Left ventricle myocardium inferior (tissue), 1 donor: ENCODE results near the gene WNT2. TPM values are rescaled to one million over a fixed set of nuclear protein-coding genes. Genes with fewer than 3 reads are reported as not detected.

ENCODE experiments used
- DNase-seq: peaks from one replicate; pipeline ENCODE4 v3.0.0-alpha.2; 2020
- H3K27ac ChIP-seq: fragments of 200-600 bp; replicated peaks from 2 replicates; pipeline ENCODE4 v1.8.0; 2021
- H3K27me3 ChIP-seq: fragments of 200-600 bp; 2 replicates; pipeline ENCODE4 v1.8.0; 2021; ENCODE audit warnings: low read depth
- H3K36me3 ChIP-seq: fragments of 200-600 bp; 2 replicates; pipeline ENCODE4 v1.8.0; 2021
- H3K4me1 ChIP-seq: fragments of 200-600 bp; 2 replicates; pipeline ENCODE4 v1.8.0; 2021
- H3K4me3 ChIP-seq: fragments of 200-600 bp; 2 replicates; pipeline ENCODE4 v1.8.0; 2021; ENCODE audit warnings: mild to moderate bottlenecking, moderate library complexity
- H3K9me3 ChIP-seq: fragments of 200-600 bp; replicated peaks from 2 replicates; pipeline ENCODE4 v1.8.0; 2021
- CTCF ChIP-seq: fragments of 200-600 bp; IDR thresholded peaks from 2 replicates; pipeline ENCODE4 v1.8.0; 2021; ENCODE audit warnings: antibody characterized with exemption, mild to moderate bottlenecking, borderline replicate concordance
- intact Hi-C: fragments of 100-400 bp; cut with micrococcal nuclease; formaldehyde crosslinking; loops from one replicate; pipeline ENCODE4 v1.11.0; 2022
- total RNA-seq: library from RNA; stranded (reverse); fragmentation: NEBNext Ultra II Directional; extraction: Animal tissue kit (Norgen Biotek cat#: 25700); gene quantifications from one replicate; pipeline ENCODE4 v1.2.1, GENCODE V29; 2021
- donor health status: DM: no; HTN: yes; CAD: no; lungs with severe emphysema.

WNT2 gene
- total RNA-seq, 1 donor from 2014 or later: 0.14 TPM

GRCh38 chr7:117284692-117285091 lies 38.2 kb downstream of the WNT2 start:
- intact Hi-C loops: no loop called here
- Histone ChIP-seq H3K9me3 (no peaks in the 10 kb centered on the region), H3K4me1 (no peaks in the 10 kb centered on the region), H3K27me3 (no peaks in the 10 kb centered on the region), H3K4me3 (no peak overlapping the region), H3K36me3 (no peaks in the 10 kb centered on the region), H3K27ac (no peak overlapping the region)
- TF ChIP-seq CTCF: no peak
- DNase-seq: no peak

GRCh38 chr7:117283779-117284178 lies 39.1 kb downstream of the WNT2 start:
- Histone ChIP-seq H3K9me3 (no peaks in the 10 kb centered on the region), H3K27ac (no peak overlapping the region), H3K4me1 (no peaks in the 10 kb centered on the region), H3K27me3 (no peaks in the 10 kb centered on the region), H3K4me3 (no peak overlapping the region), H3K36me3 (no peaks in the 10 kb centered on the region)
- no peak for DNase-seq
- no peak for TF ChIP-seq CTCF
- intact Hi-C loops: no loop called here

- intact Hi-C loops: no loop called here
- TF ChIP-seq CTCF: no peak
- no peaks in the 10 kb centered on the region for H3K27me3 ChIP-seq
- H3K4me1 ChIP-seq: no peaks in the 10 kb centered on the region
- H3K9me3 ChIP-seq: no peaks in the 10 kb centered on the region
- no peak overlapping the region for H3K27ac ChIP-seq
- H3K36me3 ChIP-seq: no peaks in the 10 kb centered on the region
- no peak overlapping the region for H3K4me3 ChIP-seq
- DNase-seq: no peak
Measured at GRCh38 chr7:117283371-117283770, 39.5 kb downstream of the WNT2 start.

GRCh38 chr7:117282239-117282812 lies 40.5 kb downstream of the WNT2 start:
- Histone ChIP-seq H3K27me3 (no peaks in the 10 kb centered on the region), H3K36me3 (no peaks in the 10 kb centered on the region), H3K4me1 (no peaks in the 10 kb centered on the region), H3K9me3 (no peaks in the 10 kb centered on the region), H3K27ac (no peak overlapping the region), H3K4me3 (no peak overlapping the region)
- no peak for TF ChIP-seq CTCF
- intact Hi-C loops: no loop called here
- DNase-seq: no peak

- no peak for TF ChIP-seq CTCF
- H3K27me3 ChIP-seq: no peaks in the 10 kb centered on the region
- H3K4me3 ChIP-seq: no peak overlapping the region
- H3K27ac ChIP-seq: no peak overlapping the region
- no peak for DNase-seq
- no peaks in the 10 kb centered on the region for H3K36me3 ChIP-seq
- H3K9me3 ChIP-seq: no peaks in the 10 kb centered on the region
- intact Hi-C loops: no loop called here
- H3K4me1 ChIP-seq: no peaks in the 10 kb centered on the region
Measured at GRCh38 chr7:117281562-117281961, 41.3 kb downstream of the WNT2 start.
